HG02610 (cell line): ENCODE data around the gene RILP.

ENCODE experiments used
- ATAC-seq: cut with Tn5 transposase; IDR thresholded peaks from one replicate; pipeline ENCODE4 v1.9.1; 2021; ENCODE audit warnings: mild to moderate bottlenecking, moderate library complexity; ENCODE audit not compliant: unreplicated experiment

The RILP gene

DNA sequence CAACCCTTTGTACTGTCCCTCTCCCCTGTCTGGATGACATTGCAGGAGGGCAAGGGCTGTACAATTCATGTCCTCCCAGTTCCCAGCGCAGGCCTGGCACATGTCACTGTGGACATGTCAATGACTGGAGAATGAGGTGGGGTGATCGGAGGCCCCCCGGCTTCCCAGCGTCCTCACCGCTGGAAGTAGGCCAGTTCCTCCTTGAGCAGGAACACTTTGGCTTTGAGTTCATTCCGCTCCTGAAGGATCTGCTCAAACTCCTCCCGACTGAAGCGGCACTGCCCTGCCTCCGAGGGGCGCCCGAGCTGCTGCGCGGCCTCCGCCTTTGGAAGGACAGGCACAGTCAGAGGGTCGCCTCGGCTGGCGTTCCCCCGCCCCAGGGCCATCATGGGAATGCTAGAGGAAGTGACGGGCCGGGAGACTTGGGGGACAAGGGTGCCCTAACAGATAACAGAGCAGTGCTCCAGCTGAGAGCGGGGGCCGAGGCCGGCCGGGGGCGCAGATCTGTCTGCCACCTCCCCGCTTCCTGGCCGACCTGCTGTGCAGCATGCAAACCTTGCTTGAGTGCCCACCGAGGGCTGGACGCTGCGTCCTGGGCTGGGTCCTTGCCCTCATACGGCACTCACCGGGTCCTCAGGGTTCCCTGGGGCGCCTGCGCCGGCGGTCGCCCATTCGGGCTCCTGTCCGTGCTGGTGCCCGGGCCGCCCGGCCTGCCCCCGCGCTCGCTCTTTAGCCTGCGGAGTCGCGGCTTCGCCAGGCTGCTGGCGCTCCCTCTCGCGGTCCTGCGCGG is 1.3 kb downstream of the RILP start:
- ATAC-seq, result no peak

DNA sequence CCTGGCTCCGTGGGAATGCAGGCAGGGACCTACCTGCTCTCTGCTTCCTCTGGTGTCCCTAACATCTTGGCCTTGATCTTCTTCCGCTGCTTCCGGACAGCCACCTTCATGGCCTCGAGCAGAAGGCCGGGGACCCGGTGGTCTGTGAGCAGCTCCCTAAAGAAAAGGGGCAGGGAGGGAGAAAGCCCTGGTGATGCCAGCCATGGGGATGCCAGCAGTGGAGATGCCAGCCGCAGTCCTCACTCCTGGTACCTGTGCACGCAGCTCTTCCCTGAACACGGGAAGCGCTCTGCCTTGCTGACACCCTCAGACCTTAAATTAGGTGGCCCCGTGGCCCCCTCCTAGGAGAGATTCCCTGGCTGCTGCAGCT is 1.9 kb downstream of the RILP start:
- ATAC-seq, result no peak

DNA sequence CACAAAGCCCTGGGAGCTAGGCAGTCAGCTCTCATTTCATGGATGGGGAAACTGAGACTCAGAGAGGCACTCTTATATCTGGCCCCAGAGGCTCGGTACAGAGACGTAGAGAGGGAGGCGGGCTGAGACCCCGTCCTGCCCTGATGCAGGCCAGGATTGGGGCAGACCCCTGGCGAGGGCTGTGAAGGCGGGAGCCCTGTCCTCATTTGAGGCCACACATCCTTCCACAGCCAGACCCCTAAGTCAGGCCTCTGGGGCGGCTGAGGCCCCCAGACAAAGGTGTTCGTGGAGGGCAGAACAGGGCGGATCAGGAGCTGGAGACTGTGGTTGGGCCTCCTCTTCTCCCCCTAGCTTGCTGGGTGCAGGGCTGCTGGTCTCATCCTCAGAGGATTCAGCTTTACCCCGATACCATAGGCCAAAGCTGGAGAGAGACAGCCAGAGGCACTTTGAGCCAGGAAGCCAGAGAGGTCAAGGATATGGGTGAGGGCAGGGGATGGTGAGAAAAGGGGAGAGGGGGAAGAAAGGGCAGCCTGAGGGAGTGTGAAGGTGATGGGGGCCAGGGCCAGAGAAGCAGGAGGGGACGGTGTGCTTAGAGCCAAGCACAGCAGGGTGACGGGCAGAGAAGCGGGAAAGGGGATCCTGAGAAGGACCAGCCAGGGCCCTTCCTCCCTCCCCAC is 3.3 kb downstream of the RILP start:
- no peak for ATAC-seq

GRCh38 chr17:1645207-1646171 is 4.2 kb downstream of the RILP start, which contains the start of gene SCARF1:
SCARF1 (minus strand) TSS chr17:1645732; CDS start chr17:1645697, 35 bp downstream.
- ATAC-seq, result no peak

- peak; percentile 30 for ATAC-seq
Observed at GRCh38 chr17:1644493-1645206, 5.0 kb downstream of the RILP start.

GRCh38 chr17:1643999-1644492 is 5.6 kb downstream of the RILP start:
- no peak for ATAC-seq

- ATAC-seq, result no peak
Observed at GRCh38 chr17:1643293-1643998, 6.2 kb downstream of the RILP start.

DNA sequence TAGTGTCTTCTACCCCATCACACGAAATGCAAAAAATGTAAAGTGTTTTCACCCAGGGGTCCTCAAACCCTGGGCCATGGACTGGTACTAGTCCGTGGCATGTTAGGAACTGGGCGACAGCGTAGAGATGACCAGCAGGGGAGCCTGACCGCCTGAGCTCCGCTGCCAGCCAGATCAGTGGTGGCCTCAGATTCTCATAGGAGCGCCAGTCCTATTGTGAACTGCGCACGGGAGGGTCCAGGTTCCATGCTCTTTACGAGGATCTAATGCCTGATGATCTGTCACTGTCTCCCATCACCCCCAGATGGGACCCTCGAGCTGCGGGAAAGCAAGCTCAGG is 8.6 kb downstream of the RILP start:
- no peak for ATAC-seq

- no peak for ATAC-seq
Observed at GRCh38 chr17:1640329-1641064, 9.2 kb downstream of the RILP start.

GRCh38 chr17:1639549-1640180 is 10.0 kb downstream of the RILP start:
- no peak for ATAC-seq

DNA sequence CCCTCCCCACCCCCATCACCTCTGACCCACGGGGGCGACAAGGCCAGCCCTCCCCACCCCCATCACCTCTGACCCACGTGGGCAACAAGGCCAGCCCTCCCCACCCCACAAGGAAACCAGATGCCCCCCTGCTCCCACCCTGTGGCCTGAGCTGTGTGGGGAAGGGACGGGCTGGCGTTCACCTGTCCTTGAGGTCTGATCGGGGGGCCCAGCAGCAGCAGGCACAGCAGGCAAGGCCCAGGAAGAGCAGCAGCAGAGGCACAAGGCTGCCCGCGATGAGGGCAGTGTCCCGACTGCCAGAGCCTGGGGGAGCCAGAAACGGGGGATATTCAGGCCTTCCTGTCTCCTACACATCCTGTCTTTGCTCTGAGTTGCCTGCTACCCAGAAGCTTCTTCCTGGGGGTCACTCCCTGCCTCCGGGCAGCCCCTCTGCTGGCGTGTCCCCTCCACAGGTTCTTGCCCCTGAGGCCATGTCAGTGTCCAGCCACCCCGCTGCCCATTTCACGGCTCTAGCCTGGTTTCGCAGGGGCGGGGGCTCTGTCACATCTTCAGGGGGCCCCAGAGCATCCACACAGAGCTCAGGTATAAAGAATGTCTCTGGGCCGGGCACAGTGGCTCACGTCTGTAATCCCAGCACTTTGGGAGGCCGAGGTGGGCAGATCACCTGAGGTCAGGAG is 10.9 kb downstream of the RILP start:
- no peak for ATAC-seq

- ATAC-seq, result no peak
Observed at GRCh38 chr17:1638171-1638590, 11.5 kb downstream of the RILP start.

- ATAC-seq, result no peak
Observed at GRCh38 chr17:1636732-1637285, 12.9 kb downstream of the RILP start.

DNA sequence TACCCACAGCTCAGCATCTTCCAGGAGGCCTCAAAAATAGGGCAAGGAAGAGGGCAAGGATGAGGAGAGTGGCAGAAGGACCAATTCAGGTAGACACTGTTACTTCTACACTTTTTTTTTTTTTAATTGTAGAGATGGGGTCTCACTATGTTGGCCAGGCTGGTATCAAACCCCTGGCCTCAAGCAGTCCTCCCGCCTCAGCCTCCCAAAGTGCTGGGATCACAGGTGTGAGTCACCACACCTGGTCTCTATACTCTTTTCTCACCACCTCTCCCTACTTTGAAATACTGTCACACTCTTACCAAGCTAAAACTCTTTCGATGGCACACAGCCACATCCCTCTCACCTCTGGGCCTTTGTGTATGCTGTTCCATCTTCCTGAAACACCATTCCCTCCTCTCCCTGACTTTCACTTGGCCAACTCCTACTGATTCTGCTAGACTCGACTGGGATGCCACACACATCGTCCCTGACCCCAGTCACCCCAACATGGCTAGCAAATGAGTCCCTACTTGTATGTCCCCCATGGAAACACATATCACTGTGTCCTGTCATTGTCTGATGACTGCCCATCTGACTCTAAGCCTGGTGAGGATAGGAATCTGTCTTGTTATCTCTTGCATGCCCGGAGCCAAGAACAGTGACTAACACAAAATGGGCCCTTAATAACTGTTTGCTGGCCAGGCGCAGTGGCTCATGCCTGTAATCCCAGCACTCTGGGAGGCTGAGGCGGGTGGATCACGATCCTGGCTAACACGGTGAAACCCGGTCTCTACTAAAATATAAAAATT is 13.8 kb downstream of the RILP start:
- no peak for ATAC-seq

DNA sequence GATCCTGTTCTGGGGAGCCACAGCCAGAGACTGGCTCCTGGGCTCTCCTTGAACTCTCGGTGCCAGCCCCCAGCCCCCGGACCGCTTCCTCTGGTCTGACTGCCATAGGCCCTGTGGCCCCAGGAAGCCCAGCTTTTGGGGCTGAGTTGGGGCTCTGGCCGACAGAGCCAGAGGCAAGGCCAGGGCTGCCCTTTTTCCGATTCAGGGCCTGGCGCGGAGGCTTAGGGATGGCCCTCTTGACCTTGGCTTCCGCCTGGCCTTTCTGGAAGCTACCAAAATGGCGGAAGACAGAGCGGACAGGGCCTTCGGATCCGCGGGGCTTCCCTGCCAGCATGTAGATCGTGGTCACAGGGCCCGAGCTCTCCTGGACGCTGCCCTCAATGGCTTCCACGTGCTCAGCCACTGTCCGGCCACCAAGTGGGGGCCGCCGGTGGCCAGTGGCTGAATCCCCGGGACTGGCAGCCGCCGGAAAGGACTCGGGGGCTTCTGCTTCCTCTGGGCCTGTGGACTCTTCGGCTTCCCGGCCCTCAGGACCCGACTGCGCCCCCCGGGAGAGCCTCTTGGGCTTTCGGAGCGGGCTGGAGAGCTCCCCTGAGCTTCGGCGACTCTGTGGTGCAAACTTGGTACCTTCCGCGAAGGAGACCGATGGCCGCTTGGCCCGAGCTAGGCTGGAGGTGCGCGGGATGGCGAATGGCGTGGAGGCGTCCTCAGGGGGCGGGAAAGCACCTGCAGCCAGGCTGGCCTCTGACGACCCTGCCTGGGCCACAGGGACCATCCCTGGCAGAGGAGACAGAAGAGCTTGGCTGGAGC is 14.6 kb downstream of the RILP start:
- no peak for ATAC-seq

DNA sequence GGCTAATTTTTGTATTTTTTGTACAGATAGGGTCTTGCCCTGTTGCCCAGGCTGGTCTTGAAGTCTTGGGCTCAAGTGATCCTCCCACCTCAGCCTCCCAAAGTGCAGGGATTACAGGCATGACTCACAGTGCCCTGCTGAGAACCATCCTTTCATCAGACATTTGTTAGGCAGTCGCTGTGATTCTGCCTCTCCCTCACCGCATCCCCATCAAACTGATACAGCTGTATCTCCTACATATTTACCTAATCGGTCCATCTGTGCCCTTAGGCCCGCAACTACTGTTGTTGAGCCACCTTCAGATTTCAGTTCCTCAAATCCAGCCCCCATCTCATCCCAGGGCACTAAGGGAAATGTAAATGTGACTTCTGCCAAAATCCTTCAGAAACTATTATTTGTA is 19.0 kb downstream of the RILP start:
- ATAC-seq, result no peak
